ENCODE results near the gene ABCG1.

Gene ABCG1

DNA sequence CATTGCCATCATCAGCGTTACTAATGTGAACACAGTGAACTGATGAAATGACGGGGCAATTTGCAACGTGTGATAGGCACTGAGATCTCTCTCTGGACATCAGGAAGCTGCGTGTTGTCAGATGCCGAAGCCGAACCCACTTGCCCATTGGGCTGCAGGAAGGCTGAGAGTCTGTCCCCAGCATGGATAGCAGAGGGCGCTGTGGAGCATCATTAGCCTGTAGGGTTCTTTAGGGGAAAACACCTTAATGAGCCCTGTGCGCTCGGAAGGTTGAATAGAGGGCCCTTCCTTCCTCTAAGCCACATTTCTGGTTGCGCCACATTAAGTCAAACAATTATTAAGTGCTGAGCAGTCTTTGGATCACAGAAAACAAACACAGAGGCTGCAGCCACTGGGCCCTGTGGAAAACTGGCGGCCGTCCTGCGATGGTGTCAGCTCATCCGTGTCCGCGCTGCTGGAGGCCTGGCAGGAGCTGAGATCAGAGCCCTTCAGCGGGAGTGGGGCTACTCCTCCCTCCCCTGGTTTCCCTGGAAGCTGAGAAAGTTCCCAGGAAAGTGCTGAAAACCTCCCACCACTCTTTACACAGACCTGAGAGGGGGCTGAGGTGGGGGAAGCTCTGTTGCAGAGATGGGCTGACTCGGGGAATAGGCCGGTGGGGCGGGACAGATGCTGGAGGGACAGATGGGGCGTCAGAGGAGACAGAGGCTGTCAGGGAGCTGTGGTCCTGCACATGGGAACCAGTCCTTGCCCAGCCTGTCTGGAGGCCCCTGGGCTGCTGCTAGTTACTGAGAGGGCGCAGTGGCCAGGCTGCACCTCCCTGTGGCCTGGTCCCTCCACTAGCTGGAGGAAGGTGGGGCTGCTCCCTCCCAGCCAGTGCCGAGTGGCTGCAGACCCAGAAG, 119.1 kb downstream of the ABCG1 start:
- peak; percentile 63 to 84 for DNase-seq

DNA sequence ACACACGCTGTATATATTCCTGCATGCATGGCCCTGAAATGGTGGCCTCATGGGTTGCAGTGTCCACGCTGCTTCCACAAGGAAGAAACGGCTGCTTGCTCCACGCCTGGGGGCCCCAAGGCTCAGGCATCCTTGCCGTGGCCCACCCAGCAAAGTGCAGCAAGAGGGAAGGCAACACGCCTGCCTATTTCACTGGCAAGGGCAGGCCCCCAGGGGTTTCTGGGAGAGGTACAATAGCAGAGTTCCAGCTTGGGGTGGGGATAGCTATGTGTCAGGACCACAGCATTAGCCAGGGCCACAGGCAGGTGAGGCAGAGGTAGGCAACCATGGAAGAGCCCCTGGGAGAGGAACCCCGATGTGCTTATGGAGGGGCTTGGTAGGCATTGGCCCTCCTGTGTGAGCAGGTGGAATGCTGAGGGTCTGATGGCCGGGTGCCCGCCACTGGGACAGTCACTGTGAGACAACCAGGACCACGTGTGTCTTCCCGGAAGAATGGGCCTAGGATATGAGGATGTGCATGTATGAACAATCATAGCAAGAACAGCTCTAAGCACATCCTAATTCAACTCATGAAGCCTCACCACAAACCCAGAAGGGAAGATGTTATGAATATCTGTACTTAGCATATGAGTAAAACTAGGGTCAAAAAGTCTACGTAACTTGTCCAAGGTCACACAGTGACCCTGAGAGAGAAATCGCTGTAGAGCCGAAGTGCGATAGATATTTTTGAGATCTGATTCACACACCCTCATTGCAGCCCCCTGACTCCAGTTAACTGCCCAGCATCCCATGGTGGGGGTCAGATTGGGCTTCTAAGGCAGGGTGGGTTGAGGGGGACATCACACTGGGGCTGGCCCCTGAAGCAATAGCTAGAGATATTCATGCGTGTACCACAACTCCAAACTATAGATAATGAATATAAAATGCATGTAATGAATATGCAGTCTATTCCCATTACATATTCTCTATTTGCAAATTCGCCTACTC, 120.1 kb downstream of the ABCG1 start:
- no peak for DNase-seq

DNA sequence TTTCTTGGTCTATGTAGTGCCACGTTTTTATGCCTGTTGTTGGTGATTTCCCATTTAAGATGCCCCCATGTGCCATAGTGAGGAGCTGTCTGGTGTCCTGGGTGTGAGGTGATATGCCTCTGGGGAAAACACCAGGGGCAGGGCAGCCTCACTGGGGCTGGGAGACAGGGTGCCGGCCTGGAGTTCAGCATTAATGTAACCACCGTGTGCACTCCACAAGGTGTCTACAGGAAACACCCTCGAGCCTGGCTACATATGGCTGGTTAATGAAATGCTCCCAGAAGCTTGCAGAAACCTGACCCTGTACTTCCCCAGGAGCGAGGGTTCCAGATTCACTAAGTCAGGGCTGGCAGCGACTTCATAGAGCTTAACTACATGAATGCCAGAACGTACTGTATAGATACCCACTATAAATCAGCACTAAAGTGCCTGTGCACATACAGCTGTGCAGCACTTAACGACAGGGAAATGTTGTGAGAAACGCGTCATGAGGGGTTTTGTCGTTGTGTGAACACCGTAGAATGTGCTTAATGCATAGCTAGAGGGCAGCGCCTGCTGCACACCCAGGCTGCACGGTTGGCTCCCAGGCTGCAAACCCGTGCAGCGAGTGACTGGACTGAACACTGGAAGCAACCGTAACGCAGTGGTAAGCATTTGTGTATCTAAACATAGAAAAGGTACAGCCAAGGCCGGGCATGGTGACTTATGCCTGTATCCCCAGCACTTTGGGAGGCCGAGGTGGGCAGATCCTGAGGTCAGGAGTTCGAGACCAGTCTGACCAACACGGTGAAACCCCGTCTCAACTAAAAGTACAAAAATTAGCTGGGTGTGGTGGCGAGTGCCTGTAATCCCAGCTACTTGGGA, 121.5 kb downstream of the ABCG1 start:
- no peak for DNase-seq

DNA sequence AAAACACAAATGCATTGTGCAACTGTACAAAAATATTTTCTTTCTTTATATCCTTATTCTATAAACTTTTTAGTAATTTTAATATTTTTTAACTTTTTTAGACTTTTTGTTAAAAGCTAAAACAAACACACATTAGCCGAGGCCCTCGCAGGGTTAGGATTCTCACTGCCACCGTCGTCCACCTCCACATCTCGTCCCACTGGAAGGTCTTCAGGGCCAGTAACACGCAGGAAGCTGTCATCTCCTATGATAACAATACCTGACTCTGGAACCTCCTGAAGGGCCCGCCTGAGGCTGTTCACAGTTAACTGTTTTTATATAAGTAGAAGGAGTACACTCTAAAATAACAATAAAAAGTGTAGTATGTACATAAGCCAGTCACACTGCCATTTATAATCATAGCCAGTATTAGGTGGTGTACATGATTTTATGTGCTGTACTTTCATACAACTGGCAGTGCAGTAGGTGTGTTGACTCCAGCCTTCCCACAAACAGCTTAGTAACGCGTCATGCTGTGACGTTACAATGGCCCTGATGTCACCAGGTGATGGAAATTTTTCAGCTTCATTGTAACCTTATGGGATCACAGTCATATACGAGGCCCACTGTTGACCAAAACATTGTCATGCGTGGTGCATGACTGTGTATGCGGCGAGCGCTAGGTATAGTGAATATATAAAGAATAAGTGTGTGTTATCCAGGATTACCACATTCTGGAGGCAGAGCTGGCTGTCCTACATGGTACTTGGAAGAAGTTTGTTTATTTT, 123.0 kb downstream of the ABCG1 start:
- DNase-seq = no peak

GRCh38 chr21:42343101-42343500, 124.2 kb downstream of the ABCG1 start:
- DNase-seq = no peak

DNA sequence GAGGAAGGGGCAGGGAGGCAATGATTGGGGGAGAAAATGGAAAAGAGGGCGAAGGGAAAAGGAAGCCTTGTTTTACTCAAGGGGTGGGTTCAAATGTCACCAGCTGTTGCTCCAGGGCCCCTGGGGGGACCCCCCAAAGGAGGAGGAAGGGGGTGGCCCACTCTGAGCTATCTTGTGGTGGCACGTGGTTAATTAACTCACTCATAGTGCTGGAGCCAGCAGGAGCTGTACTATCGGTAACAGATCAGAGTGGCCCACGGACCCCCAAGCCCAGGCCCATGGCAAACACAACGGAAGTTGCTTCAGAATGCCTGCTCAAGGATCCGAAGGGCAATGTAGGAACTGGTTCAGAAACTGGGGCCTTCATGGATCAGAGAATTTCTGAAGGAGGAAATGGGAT, 124.6 kb downstream of the ABCG1 start:
- DNase-seq = no peak

DNA sequence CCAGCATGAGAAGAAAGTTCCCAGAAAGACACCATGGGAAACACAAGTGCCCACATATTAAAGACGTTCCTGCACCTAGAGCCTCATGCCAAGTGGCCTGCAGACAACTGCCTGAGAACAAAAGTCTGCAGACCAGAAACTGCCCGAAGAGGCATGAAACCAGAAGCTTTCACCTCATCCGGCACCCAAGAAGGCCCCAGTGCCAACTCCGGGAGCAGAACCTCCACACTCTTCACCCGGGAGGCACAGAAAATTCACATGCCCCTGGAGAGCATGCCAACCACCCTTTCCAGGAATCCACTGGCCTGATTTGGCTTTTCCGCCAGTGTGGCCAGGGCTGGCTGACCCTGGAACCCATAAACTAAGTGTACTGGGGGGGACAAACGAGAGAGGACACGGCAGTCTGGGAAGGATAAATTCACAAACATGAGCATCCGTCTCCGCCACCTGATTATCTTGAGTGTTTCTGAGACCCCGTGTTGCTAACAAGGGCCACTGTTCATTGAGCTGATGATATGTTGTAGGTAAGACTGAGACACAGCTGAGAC, 125.1 kb downstream of the ABCG1 start:
- DNase-seq = no peak

DNA sequence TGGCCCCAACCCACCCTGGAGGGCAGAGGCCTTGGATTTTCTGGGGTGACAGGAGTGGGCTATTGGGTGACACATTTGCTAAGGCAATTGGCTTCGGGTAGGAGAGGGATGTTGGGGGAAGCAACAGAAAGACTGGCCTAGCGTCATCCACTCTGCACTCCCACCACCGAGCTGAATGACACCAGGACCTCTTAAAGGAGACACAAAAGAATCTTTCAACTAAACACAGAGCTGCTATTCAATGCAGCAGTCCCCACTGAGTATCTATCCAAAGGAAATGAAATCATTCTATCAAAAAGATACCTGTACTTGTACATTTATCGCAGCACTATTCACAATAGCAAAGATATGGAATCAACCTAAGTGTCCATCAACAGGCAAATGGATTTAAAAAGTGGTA, 125.7 kb downstream of the ABCG1 start:
- no peak for DNase-seq

DNA sequence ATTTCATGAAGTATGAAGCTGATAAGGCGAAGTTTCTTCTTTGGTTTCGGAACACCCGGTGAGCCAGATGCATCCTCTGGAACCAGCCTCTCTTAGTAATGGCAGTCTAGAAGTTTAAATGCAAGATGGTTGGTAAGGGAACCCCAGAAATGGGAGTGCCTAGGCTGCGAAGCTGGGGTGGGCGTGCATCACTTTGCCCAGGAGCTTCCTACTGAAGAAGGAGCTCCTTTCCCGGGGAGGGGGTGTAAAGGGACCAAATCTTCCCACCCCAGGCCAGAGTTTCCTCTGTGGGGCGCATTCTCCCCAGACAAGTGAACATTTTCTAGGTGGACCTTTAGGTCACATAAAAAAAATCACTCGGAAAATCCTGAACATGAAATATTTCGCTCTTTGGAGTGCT, 127.5 kb downstream of the ABCG1 start:
- DNase-seq = no peak
